Endothelial cell of umbilical vein (primary cell): Measurements from ENCODE around the gene PLCB4. TPM values are rescaled to one million over a fixed set of nuclear protein-coding genes. Genes with fewer than 3 reads are reported as not detected.

Source experiments
- BruUV-seq: library from RNA; stranded (reverse); fragments of 400-500 nt; replicated peaks from 2 replicates; lab custom pipeline; 2021; lab: Mats Ljungman, UMichigan
- CTCF ChIA-PET: fragments of 300-600, 350-600 bp; sonication (Branson Sonifier 250); formaldehyde crosslinking; loops from one replicate; lab custom pipeline; 2021; ENCODE audit warnings: antibody characterized with exemption, inconsistent platforms; lab: Charles Lee
- POLR2A ChIA-PET: fragments of 300-600, 350-600 bp; sonication (Branson Sonifier 250); formaldehyde crosslinking; loops from one replicate; lab custom pipeline; 2021; ENCODE audit warnings: antibody characterized with exemption, inconsistent platforms; lab: Charles Lee
- DNase-seq: peaks from one replicate; pipeline ENCODE4 v3.0.0-alpha.2; 2011; ENCODE audit warnings: low read depth, low spot score
- FAIRE-seq: peaks from 2 replicates; lab custom pipeline; 2011; peaks lifted over from hg19 to GRCh38; lab: Jason Lieb, UNC
- H2AFZ ChIP-seq: 2 replicates; pipeline ENCODE4 v1.6.0; 2012; ENCODE audit warnings: low read depth, low read length, control low read depth, inconsistent platforms
- H3K27ac ChIP-seq: 2 replicates; pipeline ENCODE4 v1.5.1; 2011; ENCODE audit warnings: low read depth, mild to moderate bottlenecking, control low read depth, low read length, moderate library complexity; ENCODE audit not compliant: insufficient read depth
- H3K27me3 ChIP-seq, 2 experiments: 2 replicates each; pipeline versions ENCODE4 v1.6.0 to v1.6.1; 2011; ENCODE audit warnings: low read length in 2 of 2, mixed read lengths in 1 of 2; ENCODE audit not compliant: control insufficient read depth in 2 of 2, insufficient read depth in 2 of 2
- H3K36me3 ChIP-seq, 2 experiments: 2 replicates in 1 of 2; 3 replicates in 1 of 2; pipeline ENCODE4 v1.5.1; 2011; ENCODE audit warnings: low read length in 2 of 2, mild to moderate bottlenecking in 1 of 2, moderate library complexity in 1 of 2; ENCODE audit not compliant: control insufficient read depth in 2 of 2, insufficient read depth in 2 of 2; ENCODE audit errors: extremely low read depth in 1 of 2
- H3K4me1 ChIP-seq: 3 replicates; pipeline ENCODE4 v1.5.1; 2011; ENCODE audit warnings: mild to moderate bottlenecking, low read length; ENCODE audit not compliant: control insufficient read depth, insufficient read depth; ENCODE audit errors: extremely low read depth
- H3K4me2 ChIP-seq: 2 replicates; pipeline ENCODE4 v1.6.1; 2011; ENCODE audit warnings: low read length, control low read depth, mixed read lengths; ENCODE audit not compliant: insufficient read depth
- H3K4me3 ChIP-seq, 3 experiments: fragments of 200-600 bp in 1 of 3; sonication (generic), shearing (Covaris generic) in 1 of 3; replicated peaks in 1 of 3; 2 replicates each; pipeline ENCODE4 v1.5.1; 2011 to 2016; ENCODE audit warnings: control low read depth in 3 of 3, low read length in 3 of 3, mild to moderate bottlenecking in 2 of 3, inconsistent platforms in 1 of 3, low read depth in 1 of 3, moderate library complexity in 1 of 3; ENCODE audit not compliant: insufficient read depth in 1 of 3
- H3K79me2 ChIP-seq: 2 replicates; pipeline ENCODE4 v1.6.0; 2012; ENCODE audit warnings: low read length, inconsistent platforms; ENCODE audit not compliant: control insufficient read depth, insufficient read depth
- H3K9ac ChIP-seq: replicated peaks from 2 replicates; pipeline ENCODE3; 2011; ENCODE audit warnings: low read length, control low read depth; ENCODE audit not compliant: insufficient read depth; ENCODE audit errors: extremely low read depth
- H3K9me1 ChIP-seq: replicated peaks from 3 replicates; pipeline ENCODE4 v1.6.0; 2011; ENCODE audit warnings: mild to moderate bottlenecking, low read length; ENCODE audit not compliant: control insufficient read depth, insufficient read depth; ENCODE audit errors: extremely low read depth
- H3K9me3 ChIP-seq: replicated peaks from 2 replicates; pipeline ENCODE4 v1.5.1; 2012; ENCODE audit warnings: low read length, inconsistent platforms; ENCODE audit not compliant: control insufficient read depth, insufficient read depth
- H4K20me1 ChIP-seq: replicated peaks from 2 replicates; pipeline ENCODE3; 2011; ENCODE audit warnings: mild to moderate bottlenecking, low read length; ENCODE audit not compliant: control insufficient read depth, insufficient read depth; ENCODE audit errors: extremely low read depth
- EZH2 ChIP-seq: IDR thresholded peaks from 2 replicates; pipeline ENCODE4 v1.6.1; 2012; ENCODE audit warnings: borderline replicate concordance, low read depth, mild to moderate bottlenecking, moderate library complexity, low read length, inconsistent platforms; ENCODE audit not compliant: severe bottlenecking
- FOS ChIP-seq: IDR thresholded peaks from 2 replicates; pipeline ENCODE4 v1.6.1; 2011; ENCODE audit warnings: mild to moderate bottlenecking, low read length, moderate library complexity, borderline replicate concordance; ENCODE audit not compliant: insufficient read depth
- GATA2 ChIP-seq: IDR thresholded peaks from 2 replicates; pipeline ENCODE4 v1.7.0; 2011; ENCODE audit warnings: low read depth, mild to moderate bottlenecking, moderate library complexity, mixed read lengths, low read length; ENCODE audit not compliant: insufficient read length, insufficient read depth
- JUN ChIP-seq: IDR thresholded peaks from 2 replicates; pipeline ENCODE4 v1.6.1; 2011; ENCODE audit warnings: borderline replicate concordance, low read depth; ENCODE audit not compliant: insufficient read length, insufficient read depth
- MYC ChIP-seq: IDR thresholded peaks from one replicate; pipeline ENCODE4 v1.6.1; 2011; ENCODE audit warnings: mild to moderate bottlenecking, low read depth, low read length
- POLR2A ChIP-seq: IDR thresholded peaks from 2 replicates; pipeline ENCODE4 v1.6.1; 2012; ENCODE audit warnings: low read depth, mild to moderate bottlenecking, control low read depth, low read length
- POLR2AphosphoS5 ChIP-seq: IDR thresholded peaks from 2 replicates; pipeline ENCODE4 v1.6.1; 2012; ENCODE audit warnings: low read depth, mild to moderate bottlenecking, control low read depth, low read length, moderate library complexity; ENCODE audit not compliant: insufficient read depth
- dilution Hi-C: fragments of 300-500 bp; cut with MboI; formaldehyde crosslinking; loops from one replicate; pipeline ENCODE4 v1.15.0; 2019; ENCODE audit warnings: low sequenced_read_pairs; ENCODE audit not compliant: extremely low pct_ligation_motif_present
- intact Hi-C: fragments of 100-400 bp; cut with micrococcal nuclease; formaldehyde crosslinking; loops from one replicate; pipeline ENCODE4 v1.10.0; 2022
- polyA plus RNA-seq, 4 experiments: library from polyadenylated mRNA; depleted of rRNA in 3 of 4; stranded (reverse) in 3 of 4; unstranded in 1 of 4; fragments of >200 nt; gene quantifications; 2 replicates each; pipeline versions ENCODE4 v1.2.1 to v1.2.3, GENCODE V29; 2011 to 2012; ENCODE audit warnings: missing spikeins in 1 of 4
- total RNA-seq: library from RNA; stranded (reverse); gene quantifications from 2 replicates; pipeline ENCODE4 v1.2.3, GENCODE V29; 2021
- TF ChIP-seq, protein P1 (sequence below), 2 donors: IDR thresholded peaks; 1 replicate in 1 of 2; 2 replicates in 1 of 2; pipeline ENCODE4 v1.5.1; 2011; ENCODE audit warnings: low read length in 2 of 2, mild to moderate bottlenecking in 2 of 2, moderate library complexity in 2 of 2, control low read depth in 1 of 2, inconsistent platforms in 1 of 2, low read depth in 1 of 2; ENCODE audit not compliant: insufficient read depth in 1 of 2; ENCODE audit errors: extremely low read depth in 1 of 2
- TF ChIP-seq, protein P2 (sequence below): IDR thresholded peaks from 2 replicates; pipeline ENCODE4 v1.6.1; 2011; ENCODE audit not compliant: insufficient read depth, insufficient read length

Gene PLCB4
- total and polyA plus RNA-seq, 2 donors (not counting 3 experiments of a cell fraction or from before 2014, with no cell fraction given) = 0.37 to 1.7 TPM

DNA sequence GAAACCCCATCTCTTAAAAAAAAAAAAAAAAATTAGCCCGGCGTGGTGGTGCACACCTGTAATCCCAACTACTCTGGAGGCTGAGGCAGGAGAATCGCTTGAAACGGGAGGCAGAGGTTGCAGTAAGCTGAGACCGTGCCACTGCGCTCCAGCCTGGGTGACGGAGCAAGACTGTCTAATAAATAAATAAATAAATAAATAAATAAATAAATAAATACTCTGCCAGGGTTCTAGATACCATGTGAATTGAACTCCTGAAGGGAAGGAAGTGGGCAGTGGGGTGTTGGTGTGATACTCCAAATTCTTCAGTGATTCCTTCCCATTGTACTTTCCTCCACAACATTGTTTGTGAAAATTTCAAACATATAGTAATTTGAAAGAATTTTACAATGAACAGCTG, 100.5 kb downstream of the PLCB4 start:
- Histone ChIP-seq H3K4me2 (no peak overlapping the region), H3K9ac (no peak overlapping the region), H4K20me1 (no peaks in the 10 kb centered on the region), H3K9me1 (no peaks in the 10 kb centered on the region), H3K27ac (no peak overlapping the region), H3K36me3 (no peaks in the 10 kb centered on the region), H2AFZ (no peak overlapping the region), H3K4me1 (no peaks in the 10 kb centered on the region), H3K27me3 (no peaks in the 10 kb centered on the region), H3K79me2 (no peaks in the 10 kb centered on the region), H3K4me3 (no peak overlapping the region), H3K9me3 (no peaks in the 10 kb centered on the region)
- no peak for TF ChIP-seq MYC
- TF ChIP-seq GATA2 = no peak
- TF ChIP-seq POLR2A = no peak
- no peak for TF ChIP-seq JUN
- no peak for TF ChIP-seq EZH2
- no peak for TF ChIP-seq FOS
- TF ChIP-seq, protein P1, sequence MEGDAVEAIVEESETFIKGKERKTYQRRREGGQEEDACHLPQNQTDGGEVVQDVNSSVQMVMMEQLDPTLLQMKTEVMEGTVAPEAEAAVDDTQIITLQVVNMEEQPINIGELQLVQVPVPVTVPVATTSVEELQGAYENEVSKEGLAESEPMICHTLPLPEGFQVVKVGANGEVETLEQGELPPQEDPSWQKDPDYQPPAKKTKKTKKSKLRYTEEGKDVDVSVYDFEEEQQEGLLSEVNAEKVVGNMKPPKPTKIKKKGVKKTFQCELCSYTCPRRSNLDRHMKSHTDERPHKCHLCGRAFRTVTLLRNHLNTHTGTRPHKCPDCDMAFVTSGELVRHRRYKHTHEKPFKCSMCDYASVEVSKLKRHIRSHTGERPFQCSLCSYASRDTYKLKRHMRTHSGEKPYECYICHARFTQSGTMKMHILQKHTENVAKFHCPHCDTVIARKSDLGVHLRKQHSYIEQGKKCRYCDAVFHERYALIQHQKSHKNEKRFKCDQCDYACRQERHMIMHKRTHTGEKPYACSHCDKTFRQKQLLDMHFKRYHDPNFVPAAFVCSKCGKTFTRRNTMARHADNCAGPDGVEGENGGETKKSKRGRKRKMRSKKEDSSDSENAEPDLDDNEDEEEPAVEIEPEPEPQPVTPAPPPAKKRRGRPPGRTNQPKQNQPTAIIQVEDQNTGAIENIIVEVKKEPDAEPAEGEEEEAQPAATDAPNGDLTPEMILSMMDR (IDR thresholded peaks at IDR 0.05; ENCODE audit: extremely low read depth in 1 of 2, insufficient read depth in 1 of 2, low read depth in 1 of 2, low read length in 2 of 2) = no peak
- TF ChIP-seq POLR2AphosphoS5 = no peak
- TF ChIP-seq, protein P2, sequence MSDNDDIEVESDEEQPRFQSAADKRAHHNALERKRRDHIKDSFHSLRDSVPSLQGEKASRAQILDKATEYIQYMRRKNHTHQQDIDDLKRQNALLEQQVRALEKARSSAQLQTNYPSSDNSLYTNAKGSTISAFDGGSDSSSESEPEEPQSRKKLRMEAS = no peak
- no peak for DNase-seq
- dilution Hi-C loops = no loop called here
- no TSS peak for BruUV-seq
- no peak for FAIRE-seq
- CTCF ChIA-PET = interaction anchor here (0.6 to 2.2 kb wide), 2 partner anchors 10 to 316 kb away, joined by 3 to 7 read pairs; no protein-coding TSS in a partner anchor
- POLR2A ChIA-PET = no interaction called here
- intact Hi-C loops = no loop called here
